RWPE2 (cell line): ENCODE results near the gene HMX2.

Experiments
- ATAC-seq: fragments of 200-7000 bp; cut with Tn5 transposase; 3 replicates; pipeline ENCODE4 v1.9.1; 2021; ENCODE audit warnings: low read depth
- DNase-seq: peaks from one replicate; pipeline ENCODE4 v3.0.0-alpha.2; 2020; ENCODE audit warnings: low spot score
- H3K27ac ChIP-seq: fragments of 450-650 bp; 2 replicates; pipeline ENCODE4 v1.5.1; 2017; ENCODE audit warnings: mild to moderate bottlenecking; ENCODE audit not compliant: poor library complexity, severe bottlenecking
- H3K27me3 ChIP-seq: fragments of 250-450 bp; sonication (Bioruptor Pico); 2 replicates; pipeline ENCODE4 v1.5.1; 2021; ENCODE audit warnings: mild to moderate bottlenecking, moderate library complexity; ENCODE audit not compliant: insufficient read depth, poor library complexity, severe bottlenecking
- H3K36me3 ChIP-seq: fragments of 250-450 bp; sonication (Bioruptor Pico); 2 replicates; pipeline ENCODE4 v1.5.1; 2020; ENCODE audit warnings: low read depth, mild to moderate bottlenecking, moderate library complexity
- H3K4me1 ChIP-seq: fragments of 250-450 bp; sonication (Bioruptor Pico); 2 replicates; pipeline ENCODE4 v1.5.1; 2021; ENCODE audit warnings: mild to moderate bottlenecking, moderate library complexity; ENCODE audit not compliant: insufficient read depth, poor library complexity, severe bottlenecking
- H3K4me3 ChIP-seq: fragments of 250-450 bp; sonication (Bioruptor Pico); 2 replicates; pipeline ENCODE4 v1.5.1; 2021; ENCODE audit warnings: mild to moderate bottlenecking, moderate library complexity; ENCODE audit not compliant: severe bottlenecking
- H3K9me3 ChIP-seq: fragments of 250-450 bp; sonication (Bioruptor Pico); 2 replicates; pipeline ENCODE4 v1.5.1; 2021; ENCODE audit warnings: mild to moderate bottlenecking, moderate library complexity; ENCODE audit not compliant: severe bottlenecking
- CTCF ChIP-seq: fragments of 450-650 bp; IDR thresholded peaks from one replicate; pipeline ENCODE4 v1.5.1; 2017; ENCODE audit warnings: mild to moderate bottlenecking, moderate library complexity; ENCODE audit not compliant: poor library complexity, severe bottlenecking

Gene HMX2

DNA sequence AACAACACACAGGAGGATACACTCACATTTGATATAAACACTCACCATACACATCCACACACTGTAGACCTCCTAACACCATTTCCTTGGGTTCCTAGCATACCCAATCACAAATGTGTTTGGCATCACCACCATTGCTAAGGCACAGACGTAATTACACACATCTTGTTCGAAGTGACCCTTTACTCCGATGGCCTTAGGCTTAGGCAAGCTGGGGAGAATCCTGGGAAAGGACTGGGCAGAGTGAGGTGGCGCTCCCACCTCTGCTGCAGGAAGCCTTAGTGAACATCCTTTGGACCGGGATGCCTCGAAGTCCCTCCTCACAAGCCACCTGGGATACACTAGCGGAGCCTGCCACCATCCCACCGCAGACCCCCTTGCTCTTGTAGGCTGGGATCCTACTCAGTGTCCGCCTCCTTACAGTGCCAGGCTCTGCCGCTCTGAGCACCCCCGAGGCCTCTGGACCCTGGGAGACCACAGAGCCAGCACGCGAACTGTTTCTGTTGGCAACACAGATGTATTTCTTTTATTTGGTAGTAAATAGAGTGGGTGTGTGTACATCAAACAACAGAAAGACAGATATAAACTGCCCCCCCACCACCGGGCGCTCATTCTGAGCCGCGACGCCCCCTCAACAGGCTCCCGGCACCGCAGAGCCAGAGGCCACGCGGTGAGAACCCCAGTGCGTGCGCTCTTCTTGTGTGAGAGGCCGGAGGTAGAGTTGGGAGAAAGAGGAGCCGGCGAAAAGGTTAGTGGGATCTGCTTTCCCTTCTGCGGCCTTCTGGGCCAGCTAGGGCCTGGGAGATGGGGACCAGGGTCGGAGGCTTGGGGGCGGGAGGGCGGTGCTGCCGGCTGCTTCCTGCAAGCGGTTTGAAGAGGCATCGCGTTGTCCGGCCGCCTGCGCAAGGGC is 5.9 kb upstream of the HMX2 start:
- no peak overlapping the region for H3K27ac ChIP-seq
- no peak for DNase-seq
- no peak overlapping the region for H3K4me3 ChIP-seq
- H3K27me3 ChIP-seq = peaks cover 100% of the 10 kb centered on the region
- TF ChIP-seq CTCF = no peak
- ATAC-seq = no peak
- H3K9me3 ChIP-seq = no peaks in the 10 kb centered on the region
- H3K36me3 ChIP-seq = no peaks in the 10 kb centered on the region
- no peaks in the 10 kb centered on the region for H3K4me1 ChIP-seq

DNA sequence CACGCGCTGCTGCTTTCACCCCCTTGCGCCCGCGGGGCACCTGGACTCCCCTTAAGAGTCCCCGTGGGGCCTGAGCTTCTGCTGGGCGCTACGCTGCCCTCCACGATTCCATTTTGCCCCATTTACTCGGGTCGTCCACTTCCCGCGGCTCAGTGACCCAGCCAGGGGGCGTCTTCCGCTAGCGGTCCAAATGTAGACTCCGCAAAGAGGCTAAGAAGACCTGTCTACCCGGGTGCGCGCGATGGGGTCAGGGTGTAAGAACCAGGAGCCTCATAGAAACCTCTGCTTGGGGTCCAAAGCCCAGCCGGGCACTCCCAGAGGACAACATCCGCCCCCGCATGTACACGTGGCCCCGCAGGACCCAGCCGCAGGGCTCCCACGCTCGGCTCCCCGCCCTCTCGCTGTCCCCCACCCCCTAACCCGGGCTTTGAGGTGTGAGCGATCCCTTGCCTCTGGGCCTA is 5.2 kb upstream of the HMX2 start:
- TF ChIP-seq CTCF = no peak
- DNase-seq (no peak), ATAC-seq (no peak)
- H3K27ac ChIP-seq = no peak overlapping the region
- no peak overlapping the region for H3K4me3 ChIP-seq
- H3K9me3 ChIP-seq = no peaks in the 10 kb centered on the region
- H3K36me3 ChIP-seq = no peaks in the 10 kb centered on the region
- H3K4me1 ChIP-seq = no peaks in the 10 kb centered on the region
- H3K27me3 ChIP-seq = peaks cover 100% of the 10 kb centered on the region

DNA sequence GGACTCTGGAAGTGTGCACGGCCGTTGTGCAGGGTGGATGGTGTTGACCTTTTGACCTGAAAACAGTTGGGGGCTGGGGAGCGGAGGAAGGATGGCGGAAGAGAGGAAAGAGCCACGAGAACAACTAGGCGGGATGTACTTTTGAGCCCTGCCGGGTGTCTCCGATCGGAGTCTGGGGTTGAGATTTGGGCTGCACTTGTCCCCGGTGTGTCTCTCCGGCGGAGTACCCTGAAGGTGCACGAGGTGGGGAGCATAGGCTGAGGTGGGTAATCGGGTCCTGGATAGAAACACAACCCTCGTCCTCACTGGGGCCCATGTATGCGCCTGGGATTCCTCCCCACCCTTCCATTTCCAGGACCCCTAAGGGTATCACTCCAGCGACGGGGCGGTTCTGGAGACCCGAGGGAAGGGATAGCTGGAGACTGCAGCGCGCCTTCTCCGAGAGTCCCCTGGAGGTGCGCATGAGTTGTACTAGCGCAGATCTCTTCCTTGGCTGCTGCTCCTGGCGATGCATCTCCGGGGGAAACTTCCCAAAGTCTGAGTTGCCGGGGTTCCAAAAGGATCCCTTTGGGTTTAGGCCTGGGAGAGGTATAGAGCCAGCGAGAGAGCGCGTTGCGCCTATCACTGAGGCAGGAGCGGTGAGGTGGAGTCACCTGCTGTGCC is 4.6 kb upstream of the HMX2 start:
- no peak for DNase-seq
- no peaks in the 10 kb centered on the region for H3K4me1 ChIP-seq
- H3K9me3 ChIP-seq = no peaks in the 10 kb centered on the region
- no peak for ATAC-seq
- peaks cover 100% of the 10 kb centered on the region for H3K27me3 ChIP-seq
- no peak overlapping the region for H3K27ac ChIP-seq
- H3K4me3 ChIP-seq = no peak overlapping the region
- no peaks in the 10 kb centered on the region for H3K36me3 ChIP-seq
- no peak for TF ChIP-seq CTCF

- H3K4me3 ChIP-seq = no peak overlapping the region
- no peak for ATAC-seq
- no peak for DNase-seq
- H3K4me1 ChIP-seq = no peaks in the 10 kb centered on the region
- peaks cover 100% of the 10 kb centered on the region for H3K27me3 ChIP-seq
- H3K27ac ChIP-seq = no peak overlapping the region
- H3K9me3 ChIP-seq = no peaks in the 10 kb centered on the region
- no peaks in the 10 kb centered on the region for H3K36me3 ChIP-seq
- no peak for TF ChIP-seq CTCF
Observed at GRCh38 chr10:123143825-123144168, 4.1 kb upstream of the HMX2 start.
